Neural crest cell (in vitro differentiated cells): ENCODE measurements around the gene SOX8. TPM values are rescaled to one million over a fixed set of nuclear protein-coding genes. Genes with fewer than 3 reads are reported as not detected.
"Not testable (repeated sequence)": the region's sequence is repeated elsewhere in the genome, so short reads cannot be mapped to it uniquely, and the experiment has no call there.

Experiments
- DNase-seq: peaks from one replicate; pipeline ENCODE4 v3.0.0; 2021; ENCODE audit warnings: low read depth, mixed read lengths, low spot score
- H3K27ac Mint-ChIP-seq: one replicate; pipeline ENCODE4 v1.8.0; 2021; ENCODE audit warnings: mild to moderate bottlenecking, mixed read lengths; ENCODE audit not compliant: unreplicated experiment
- H3K27me3 Mint-ChIP-seq: 2 replicates; pipeline ENCODE4 v1.8.0; 2021; ENCODE audit warnings: low read depth, mild to moderate bottlenecking, mixed read lengths
- H3K36me3 Mint-ChIP-seq: 2 replicates; pipeline ENCODE4 v1.8.0; 2021; ENCODE audit warnings: low read depth, mild to moderate bottlenecking, mixed read lengths
- H3K4me1 Mint-ChIP-seq: 2 replicates; pipeline ENCODE4 v1.8.0; 2021; ENCODE audit warnings: mixed read lengths
- H3K4me3 Mint-ChIP-seq: one replicate; pipeline ENCODE4 v1.8.0; 2021; ENCODE audit warnings: mild to moderate bottlenecking, mixed read lengths
- H3K9me3 Mint-ChIP-seq: 2 replicates; pipeline ENCODE4 v1.8.0; 2021; ENCODE audit warnings: mixed read lengths
- total RNA-seq: library from RNA; stranded (reverse); gene quantifications from 2 replicates; pipeline ENCODE4 v1.2.1, GENCODE V29; 2021
- TF ChIP-seq, protein P1 (sequence below): fragments of 200-600 bp; sonication (generic); conservative IDR thresholded peaks from 2 replicates; pipeline ENCODE4 v1.5.0; 2021; ENCODE audit warnings: antibody characterized with exemption, mild to moderate bottlenecking

The SOX8 gene
- total RNA-seq, 1 donor from 2014 or later, result 19.4 TPM

- no peaks in the 10 kb centered on the region for H3K9me3 Mint-ChIP-seq
- no peak for DNase-seq
- TF ChIP-seq, protein P1, sequence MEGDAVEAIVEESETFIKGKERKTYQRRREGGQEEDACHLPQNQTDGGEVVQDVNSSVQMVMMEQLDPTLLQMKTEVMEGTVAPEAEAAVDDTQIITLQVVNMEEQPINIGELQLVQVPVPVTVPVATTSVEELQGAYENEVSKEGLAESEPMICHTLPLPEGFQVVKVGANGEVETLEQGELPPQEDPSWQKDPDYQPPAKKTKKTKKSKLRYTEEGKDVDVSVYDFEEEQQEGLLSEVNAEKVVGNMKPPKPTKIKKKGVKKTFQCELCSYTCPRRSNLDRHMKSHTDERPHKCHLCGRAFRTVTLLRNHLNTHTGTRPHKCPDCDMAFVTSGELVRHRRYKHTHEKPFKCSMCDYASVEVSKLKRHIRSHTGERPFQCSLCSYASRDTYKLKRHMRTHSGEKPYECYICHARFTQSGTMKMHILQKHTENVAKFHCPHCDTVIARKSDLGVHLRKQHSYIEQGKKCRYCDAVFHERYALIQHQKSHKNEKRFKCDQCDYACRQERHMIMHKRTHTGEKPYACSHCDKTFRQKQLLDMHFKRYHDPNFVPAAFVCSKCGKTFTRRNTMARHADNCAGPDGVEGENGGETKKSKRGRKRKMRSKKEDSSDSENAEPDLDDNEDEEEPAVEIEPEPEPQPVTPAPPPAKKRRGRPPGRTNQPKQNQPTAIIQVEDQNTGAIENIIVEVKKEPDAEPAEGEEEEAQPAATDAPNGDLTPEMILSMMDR, result no peak
- no peaks in the 10 kb centered on the region for H3K27me3 Mint-ChIP-seq
- H3K4me3 Mint-ChIP-seq, result no peak overlapping the region
- H3K36me3 Mint-ChIP-seq, result peaks cover 6% of the 10 kb centered on the region
- H3K4me1 Mint-ChIP-seq, result no peaks in the 10 kb centered on the region
- no peak overlapping the region for H3K27ac Mint-ChIP-seq
Observed at GRCh38 chr16:951660-952301, 29.8 kb upstream of the SOX8 start.

DNA sequence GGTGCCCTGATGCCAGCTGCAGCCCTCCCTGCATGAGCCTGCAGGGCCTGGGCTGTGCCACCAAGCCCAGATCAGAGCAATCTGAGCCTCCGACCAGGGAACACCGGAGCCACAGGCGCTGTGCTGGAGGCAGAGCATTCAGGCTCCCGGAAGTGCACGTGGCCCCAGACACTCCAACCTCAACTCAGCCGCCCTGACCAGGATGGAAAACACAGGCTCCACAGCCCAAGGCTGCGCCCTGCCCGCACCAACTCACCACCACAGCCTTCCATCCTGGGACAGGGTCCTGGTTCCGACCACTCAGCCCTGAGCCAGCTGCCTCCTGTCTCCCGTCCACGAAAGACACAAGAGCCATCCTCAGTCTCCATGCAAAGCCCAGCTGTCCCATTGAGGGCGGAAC, 29.2 kb upstream of the SOX8 start:
- Mint-ChIP-seq H3K27me3 (no peaks in the 10 kb centered on the region), H3K4me3 (no peak overlapping the region)
- TF ChIP-seq, protein P1, result no peak

GRCh38 chr16:953818-954217, 27.8 kb upstream of the SOX8 start:
- H3K36me3 Mint-ChIP-seq, H3K27me3 Mint-ChIP-seq, H3K4me3 Mint-ChIP-seq, H3K9me3 Mint-ChIP-seq, DNase-seq, H3K4me1 Mint-ChIP-seq: not testable (repeated sequence)
- H3K27ac Mint-ChIP-seq, result peak overlapping the region; percentile 48

More for the DNA sequence above, 29.2 kb upstream of the SOX8 start:
- H3K36me3 Mint-ChIP-seq, result peaks cover 6% of the 10 kb centered on the region
- no peaks in the 10 kb centered on the region for H3K9me3 Mint-ChIP-seq
- DNase-seq, result no peak
- H3K4me1 Mint-ChIP-seq, result no peaks in the 10 kb centered on the region
- no peak overlapping the region for H3K27ac Mint-ChIP-seq

DNA sequence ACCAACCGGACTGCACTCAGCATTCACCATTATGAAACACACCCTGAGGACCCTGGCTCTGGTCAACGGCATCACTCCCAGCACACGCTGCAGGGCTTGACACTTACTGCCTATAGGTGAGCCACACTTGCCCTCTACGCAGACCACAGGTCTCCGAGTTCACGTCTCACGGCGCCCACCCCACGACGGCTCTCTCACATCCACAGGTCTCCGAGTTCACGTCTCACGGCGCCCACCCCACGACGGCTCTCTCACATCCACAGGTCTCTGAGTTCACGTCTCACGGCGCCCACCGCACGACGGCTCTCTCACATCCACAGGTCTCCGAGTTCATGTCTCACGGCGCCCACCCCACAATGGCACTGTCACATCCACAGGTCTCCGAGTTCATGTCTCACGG, 25.8 kb upstream of the SOX8 start:
- H3K27me3 Mint-ChIP-seq, H3K4me1 Mint-ChIP-seq, H3K9me3 Mint-ChIP-seq, DNase-seq, H3K4me3 Mint-ChIP-seq, H3K36me3 Mint-ChIP-seq: not testable (repeated sequence)
- H3K27ac Mint-ChIP-seq, result peak overlapping the region; percentile 27

GRCh38 chr16:959232-960040, 22.1 kb upstream of the SOX8 start:
- Mint-ChIP-seq H3K36me3 (peaks cover 6% of the 10 kb centered on the region), H3K27ac (peak overlapping the region; percentile 62), H3K4me1 (peaks cover 10% of the 10 kb centered on the region), H3K4me3 (no peak overlapping the region), H3K9me3 (no peaks in the 10 kb centered on the region), H3K27me3 (no peaks in the 10 kb centered on the region)
- TF ChIP-seq, protein P1, result no peak
- no peak for DNase-seq

GRCh38 chr16:962366-962765, 19.2 kb upstream of the SOX8 start:
- DNase-seq, result no peak
- H3K36me3 Mint-ChIP-seq, result peaks cover 27% of the 10 kb centered on the region
- peak overlapping the region; percentile 67 for H3K27ac Mint-ChIP-seq
- H3K4me3 Mint-ChIP-seq, result no peak overlapping the region
- no peaks in the 10 kb centered on the region for H3K27me3 Mint-ChIP-seq
- TF ChIP-seq, protein P1, result no peak
- peaks cover 5% of the 10 kb centered on the region for H3K9me3 Mint-ChIP-seq
- peaks cover 13% of the 10 kb centered on the region for H3K4me1 Mint-ChIP-seq
